GOT3 (cell line): ENCODE data around the gene KRT17.
"Not testable (repeated sequence)": the region's sequence is repeated elsewhere in the genome, so short reads cannot be mapped to it uniquely, and the experiment has no call there.

Experiments
- DNase-seq: peaks from one replicate; lab custom pipeline; 2025; ENCODE audit warnings: mixed read lengths; lab: John Stamatoyannopoulos, UW

The KRT17 gene

GRCh38 chr17:41594363-41594915 lies 29.9 kb downstream of the KRT17 start:
- DNase-seq, result no peak

GRCh38 chr17:41593306-41593981 lies 30.9 kb downstream of the KRT17 start:
- no peak for DNase-seq

- DNase-seq, result no peak
Observed at GRCh38 chr17:41592601-41593305, 31.6 kb downstream of the KRT17 start.

- no peak for DNase-seq
Observed at GRCh38 chr17:41589301-41589700, 35.1 kb downstream of the KRT17 start.

- DNase-seq, result no peak
Observed at GRCh38 chr17:41588126-41588810, 36.1 kb downstream of the KRT17 start.

GRCh38 chr17:41586863-41587495 lies 37.4 kb downstream of the KRT17 start, which contains the start of gene KRT14:
Gene KRT14 (minus strand): TSS chr17:41586895. CDS start chr17:41586834, 61 bp downstream.
- no peak for DNase-seq

GRCh38 chr17:41585301-41586056 lies 38.9 kb downstream of the KRT17 start:
- no peak for DNase-seq

GRCh38 chr17:41584331-41584927 lies 39.9 kb downstream of the KRT17 start:
- DNase-seq, result not testable (repeated sequence)

GRCh38 chr17:41583137-41584127 lies 40.9 kb downstream of the KRT17 start:
- DNase-seq, result no peak

GRCh38 chr17:41582061-41582968 lies 42.1 kb downstream of the KRT17 start:
- not testable (repeated sequence) for DNase-seq

- DNase-seq, result no peak
Observed at GRCh38 chr17:41581366-41582060, 42.9 kb downstream of the KRT17 start.

- DNase-seq, result no peak
Observed at GRCh38 chr17:41580687-41581365, 43.5 kb downstream of the KRT17 start.

GRCh38 chr17:41580244-41580575 lies 44.2 kb downstream of the KRT17 start:
- no peak for DNase-seq

- DNase-seq, result peak; percentile 22
Observed at GRCh38 chr17:41579484-41580243, 44.7 kb downstream of the KRT17 start.

- no peak for DNase-seq
Observed at GRCh38 chr17:41578971-41579370, 45.4 kb downstream of the KRT17 start.

GRCh38 chr17:41578538-41578937 lies 45.8 kb downstream of the KRT17 start:
- DNase-seq, result no peak

GRCh38 chr17:41576740-41577139 lies 47.6 kb downstream of the KRT17 start:
- DNase-seq, result not testable (repeated sequence)
